B cell (primary cell): ENCODE data around the gene LRRC10B. TPM values are rescaled to one million over a fixed set of nuclear protein-coding genes. Genes with fewer than 3 reads are reported as not detected.

ENCODE experiments used
- ATAC-seq: fragments of 200-7000 bp; cut with Tn5 transposase; one replicate; pipeline ENCODE4 v1.10.0; 2021; ENCODE audit warnings: low read depth, mild to moderate bottlenecking, moderate number of reproducible peaks, moderate library complexity
- CTCF ChIA-PET: fragments of 350-600 bp; sonication (Branson Sonifier 250); formaldehyde crosslinking; loops from one replicate; lab custom pipeline; 2021; ENCODE audit warnings: antibody characterized with exemption, inconsistent platforms; lab: Charles Lee
- POLR2A ChIA-PET: fragments of 350-600 bp; sonication (Branson Sonifier 250); formaldehyde crosslinking; loops from one replicate; lab custom pipeline; 2021; ENCODE audit warnings: antibody characterized with exemption; lab: Charles Lee
- DNase-seq: peaks from one replicate; pipeline ENCODE4 v3.0.0; 2013
- H2AFZ ChIP-seq: 2 replicates; pipeline ENCODE4 v1.6.1; 2012; ENCODE audit warnings: mild to moderate bottlenecking, low read depth, low read length; ENCODE audit not compliant: insufficient read depth, poor library complexity, severe bottlenecking
- H3K27ac ChIP-seq, 2 donors: 1 replicate in 1 of 2; 2 replicates in 1 of 2; pipeline ENCODE4 v1.5.1; 2012 to 2013; ENCODE audit warnings: low read length in 2 of 2, mild to moderate bottlenecking in 2 of 2, moderate library complexity in 1 of 2
- H3K27me3 ChIP-seq, 4 experiments: fragments of 200-600 bp in 1 of 4; sonication (generic) in 1 of 4; replicated peaks in 1 of 4; 1 replicate in 2 of 4; 2 replicates in 2 of 4; pipeline versions ENCODE4 v1.6.1 to v1.7.0; 2013 to 2016; ENCODE audit warnings: low read length in 3 of 4, mild to moderate bottlenecking in 2 of 4, mixed read lengths in 1 of 4, moderate library complexity in 1 of 4; ENCODE audit not compliant: insufficient read depth in 4 of 4, control insufficient read depth in 3 of 4; ENCODE audit errors: control extremely low read depth in 1 of 4
- H3K36me3 ChIP-seq, 2 experiments: replicated peaks in 1 of 2; 1 replicate in 1 of 2; 2 replicates in 1 of 2; pipeline versions ENCODE4 v1.6.1 to v1.7.1; 2013; ENCODE audit warnings: low read length in 1 of 2; ENCODE audit not compliant: insufficient read depth in 2 of 2, control insufficient read depth in 1 of 2; ENCODE audit errors: control extremely low read depth in 1 of 2, extremely low read depth in 1 of 2
- H3K4me1 ChIP-seq, 2 donors: fragments of 200-600 bp in 1 of 2; sonication (generic) in 1 of 2; 1 replicate in 1 of 2; 2 replicates in 1 of 2; pipeline versions ENCODE4 v1.5.1 to v1.6.1; 2013 to 2017; ENCODE audit warnings: low read length in 2 of 2; ENCODE audit not compliant: control insufficient read depth in 2 of 2, insufficient read depth in 2 of 2
- H3K4me2 ChIP-seq: replicated peaks from 2 replicates; pipeline ENCODE3; 2012; ENCODE audit warnings: mild to moderate bottlenecking, low read depth, low read length; ENCODE audit not compliant: poor library complexity, severe bottlenecking
- H3K4me3 ChIP-seq, 5 experiments: fragments of 200-600 bp in 1 of 5; sonication (generic) in 1 of 5; 1 replicate in 3 of 5; 2 replicates in 2 of 5; pipeline versions ENCODE4 v1.5.1 to v1.7.0; 2011 to 2016; ENCODE audit warnings: low read length in 4 of 5, mild to moderate bottlenecking in 4 of 5, low read depth in 2 of 5, control low read depth in 1 of 5, moderate library complexity in 1 of 5; ENCODE audit not compliant: insufficient read depth in 1 of 5; ENCODE audit errors: control extremely low read depth in 1 of 5, extremely low read depth in 1 of 5
- H3K79me2 ChIP-seq: fragments of 200-600 bp; sonication (generic); one replicate; pipeline ENCODE4 v1.6.0; 2016; ENCODE audit warnings: low read length; ENCODE audit not compliant: control insufficient read depth, insufficient read depth
- H3K9ac ChIP-seq: fragments of 200-600 bp; sonication (generic); 2 replicates; pipeline ENCODE4 v1.6.1; 2017; ENCODE audit warnings: mild to moderate bottlenecking, low read length, moderate library complexity
- H3K9me3 ChIP-seq, 3 donors: one replicate each; pipeline versions ENCODE4 v1.6.1 to v1.7.1; 2013; ENCODE audit warnings: low read length in 2 of 3; ENCODE audit not compliant: control insufficient read depth in 2 of 3, insufficient read depth in 1 of 3; ENCODE audit errors: control extremely low read depth in 1 of 3
- H4K20me1 ChIP-seq: 2 replicates; pipeline ENCODE4 v1.6.0; 2012; ENCODE audit warnings: mild to moderate bottlenecking, low read length; ENCODE audit not compliant: insufficient read depth, control insufficient read depth, poor library complexity, severe bottlenecking
- H3K27ac Mint-ChIP-seq: one replicate; pipeline ENCODE4 v1.8.0; 2021; ENCODE audit warnings: mixed read lengths
- H3K27me3 Mint-ChIP-seq: one replicate; pipeline ENCODE4 v1.8.0; 2021; ENCODE audit warnings: mixed read lengths
- H3K4me1 Mint-ChIP-seq: one replicate; pipeline ENCODE4 v1.8.0; 2021; ENCODE audit warnings: mixed read lengths
- H3K4me3 Mint-ChIP-seq: one replicate; pipeline ENCODE4 v1.8.0; 2021; ENCODE audit warnings: mixed read lengths
- H3K9me3 Mint-ChIP-seq: one replicate; pipeline ENCODE4 v1.8.0; 2022; ENCODE audit warnings: mixed read lengths; ENCODE audit not compliant: insufficient read depth
- EZH2 ChIP-seq: IDR thresholded peaks from 2 replicates; pipeline ENCODE4 v1.6.1; 2012; ENCODE audit warnings: borderline replicate concordance, low read depth, mild to moderate bottlenecking, moderate library complexity, low read length; ENCODE audit not compliant: insufficient read depth, poor library complexity, severe bottlenecking
- WGBS: methylation state at CpG from one replicate; pipeline ENCODE4 v1.1.5; 2013; ENCODE audit warnings: missing lambda C conversion rate; ENCODE audit not compliant: insufficient coverage; 5-methylcytosine and 5-hydroxymethylcytosine counted together
- intact Hi-C: fragments of 100-400 bp; cut with micrococcal nuclease; formaldehyde crosslinking; loops from one replicate; pipeline ENCODE4 v1.10.0; 2022
- polyA plus RNA-seq: library from polyadenylated mRNA; depleted of rRNA; stranded (reverse); fragments of >200 nt; gene quantifications from 2 replicates; pipeline ENCODE4 v1.2.3, GENCODE V29; 2012
- total RNA-seq, 2 donors: library from RNA; stranded (reverse); fragments of 120-200 nt in 1 of 2; gene quantifications; 1 replicate in 1 of 2; 2 replicates in 1 of 2; pipeline versions ENCODE4 v1.2.3 to v1.2.4, GENCODE V29; 2013 to 2022
- TF ChIP-seq, protein P1 (sequence below): fragments of 200-600 bp; IDR thresholded peaks from one replicate; pipeline ENCODE4 v1.8.0; 2022; ENCODE audit warnings: antibody characterized with exemption, mild to moderate bottlenecking

LRRC10B gene
- total and polyA plus RNA-seq, 2 donors (not counting 1 experiment from before 2014, with no cell fraction given) = 0.15 TPM; not detected in 1

DNA sequence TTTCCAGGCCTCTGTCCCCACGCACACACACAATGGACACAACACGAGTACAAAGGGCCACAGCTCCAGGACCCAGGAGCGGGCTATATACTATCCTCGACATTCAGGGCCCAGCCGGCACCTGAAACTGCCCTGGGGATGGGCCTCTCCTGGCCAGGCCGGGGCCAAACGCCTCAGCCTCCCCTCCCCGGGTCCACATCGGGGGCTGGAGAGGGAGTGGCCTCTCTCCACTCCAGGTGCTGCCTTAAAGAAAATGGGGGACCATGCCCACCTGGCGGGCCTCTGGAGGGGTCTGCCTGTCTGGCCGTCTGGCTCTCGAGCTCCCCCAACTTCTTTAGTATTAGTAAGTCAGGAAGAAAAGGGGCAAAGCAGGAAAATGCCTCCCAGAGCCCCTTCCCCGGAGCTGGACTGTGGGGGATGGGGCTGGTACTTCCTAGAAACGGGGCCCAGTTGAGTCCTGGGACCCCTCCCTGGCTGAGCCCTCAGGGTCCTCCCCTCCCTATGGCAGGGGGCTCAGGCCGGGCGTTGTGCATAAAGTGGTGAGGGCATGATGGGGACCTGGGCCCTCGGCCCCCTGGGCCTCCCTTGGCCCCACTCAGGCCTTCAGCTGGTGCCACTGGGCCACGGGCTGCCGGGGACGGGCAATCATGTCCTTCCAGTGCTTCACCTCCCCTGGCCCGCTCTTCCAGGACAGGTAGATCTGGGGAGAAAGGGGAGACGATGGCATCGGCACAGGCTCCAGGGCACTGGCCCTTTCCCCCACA, 9.7 kb downstream of the LRRC10B start:
- Histone ChIP-seq H3K9me3 (no peaks in the 10 kb centered on the region), H2AFZ (no peak overlapping the region), H3K79me2 (no peaks in the 10 kb centered on the region), H3K27ac (no peak overlapping the region), H3K4me3 (no peak overlapping the region), H3K4me1 (peaks cover 11 to 14% of the 10 kb centered on the region in 2 donors), H3K27me3 (peaks cover 0 to 37% (median 9%) of the 10 kb centered on the region in 4 experiments), H3K4me2 (no peak overlapping the region), H4K20me1 (no peaks in the 10 kb centered on the region), H3K9ac (no peak overlapping the region), H3K36me3 (no peaks in the 10 kb centered on the region)
- H3K27ac Mint-ChIP-seq = no peak overlapping the region
- TF ChIP-seq, protein P1, sequence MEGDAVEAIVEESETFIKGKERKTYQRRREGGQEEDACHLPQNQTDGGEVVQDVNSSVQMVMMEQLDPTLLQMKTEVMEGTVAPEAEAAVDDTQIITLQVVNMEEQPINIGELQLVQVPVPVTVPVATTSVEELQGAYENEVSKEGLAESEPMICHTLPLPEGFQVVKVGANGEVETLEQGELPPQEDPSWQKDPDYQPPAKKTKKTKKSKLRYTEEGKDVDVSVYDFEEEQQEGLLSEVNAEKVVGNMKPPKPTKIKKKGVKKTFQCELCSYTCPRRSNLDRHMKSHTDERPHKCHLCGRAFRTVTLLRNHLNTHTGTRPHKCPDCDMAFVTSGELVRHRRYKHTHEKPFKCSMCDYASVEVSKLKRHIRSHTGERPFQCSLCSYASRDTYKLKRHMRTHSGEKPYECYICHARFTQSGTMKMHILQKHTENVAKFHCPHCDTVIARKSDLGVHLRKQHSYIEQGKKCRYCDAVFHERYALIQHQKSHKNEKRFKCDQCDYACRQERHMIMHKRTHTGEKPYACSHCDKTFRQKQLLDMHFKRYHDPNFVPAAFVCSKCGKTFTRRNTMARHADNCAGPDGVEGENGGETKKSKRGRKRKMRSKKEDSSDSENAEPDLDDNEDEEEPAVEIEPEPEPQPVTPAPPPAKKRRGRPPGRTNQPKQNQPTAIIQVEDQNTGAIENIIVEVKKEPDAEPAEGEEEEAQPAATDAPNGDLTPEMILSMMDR = no peak
- TF ChIP-seq EZH2 = no peak
- no peaks in the 10 kb centered on the region for H3K9me3 Mint-ChIP-seq
- POLR2A ChIA-PET = no interaction called here
- intact Hi-C loops = no loop called here
- H3K27me3 Mint-ChIP-seq = peaks cover 38% of the 10 kb centered on the region
- WGBS = 86% methylated on average over 12 of the region's 23 CpGs
- peaks cover 9% of the 10 kb centered on the region for H3K4me1 Mint-ChIP-seq
- DNase-seq (no peak), ATAC-seq (no peak)
- no peak overlapping the region for H3K4me3 Mint-ChIP-seq
- CTCF ChIA-PET = interaction anchor here (1.0 to 4.4 kb wide), 8 partner anchors 13 to 72 kb away, joined by 4 to 62 read pairs (median 12); a partner anchor contains a TSS

DNA sequence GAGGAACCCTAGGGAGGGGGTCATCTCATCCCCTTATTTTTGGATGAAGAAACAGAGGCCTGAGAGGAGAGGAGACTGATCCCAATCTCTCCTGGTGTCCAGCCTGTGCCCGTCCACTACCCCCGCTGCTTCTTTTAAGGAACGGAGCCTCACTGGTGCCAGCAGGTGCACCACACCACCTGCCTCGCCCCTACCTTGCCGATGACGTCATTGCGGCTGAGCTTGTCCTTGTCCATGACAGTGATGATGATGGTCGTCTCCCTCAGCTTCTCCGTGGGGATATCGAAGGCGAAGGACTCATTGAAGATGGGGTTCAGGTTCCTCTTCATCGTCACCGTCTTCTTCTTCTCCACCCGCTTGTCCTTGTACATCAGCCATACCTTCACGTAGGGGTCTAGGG, 14.3 kb downstream of the LRRC10B start:
- Histone ChIP-seq H3K9me3 (no peaks in the 10 kb centered on the region), H3K4me1 (no peaks in the 10 kb centered on the region), H2AFZ (no peak overlapping the region), H3K27ac (no peak overlapping the region), H3K79me2 (no peaks in the 10 kb centered on the region), H3K9ac (no peak overlapping the region), H3K27me3 (peaks cover 0 to 12% (median under 1%) of the 10 kb centered on the region in 4 experiments), H3K4me3 (no peak overlapping the region), H3K4me2 (no peak overlapping the region), H3K36me3 (no peaks in the 10 kb centered on the region), H4K20me1 (no peaks in the 10 kb centered on the region)
- Mint-ChIP-seq H3K9me3 (no peaks in the 10 kb centered on the region), H3K27ac (no peak overlapping the region), H3K4me1 (no peaks in the 10 kb centered on the region), H3K27me3 (peaks cover 39% of the 10 kb centered on the region), H3K4me3 (no peak overlapping the region)
- DNase-seq (no peak), ATAC-seq (no peak)
- TF ChIP-seq, protein P1 = no peak
- TF ChIP-seq EZH2 = no peak
- ChIA-PET CTCF (interaction anchor here (0.6 kb wide), 1 partner anchor 184 kb away, joined by 4 read pairs; no protein-coding TSS in a partner anchor), POLR2A (no interaction called here)
- intact Hi-C loops = no loop called here
- WGBS = 92% methylated on average over 11 of the region's 15 CpGs
